HCT116 (cell line): ENCODE results near the gene RRM1. TPM values are rescaled to one million over a fixed set of nuclear protein-coding genes. Genes with fewer than 3 reads are reported as not detected.

Experiments used
- ATAC-seq: fragments of 200-7000 bp; cut with Tn5 transposase; 2 replicates; pipeline ENCODE4 v1.9.1; 2020; ENCODE audit warnings: mild to moderate bottlenecking, moderate library complexity
- BruUV-seq: library from RNA; stranded (reverse); fragments of 400-500 nt; replicated peaks from 2 replicates; lab custom pipeline; 2021; lab: Mats Ljungman, UMichigan
- CTCF ChIA-PET: fragments of 300-600 bp; sonication (Branson Sonifier 250); formaldehyde crosslinking; loops from one replicate; lab custom pipeline; 2021; ENCODE audit warnings: antibody characterized with exemption; lab: Charles Lee
- POLR2A ChIA-PET: fragments of 300-600, 350-600 bp; sonication (Branson Sonifier 250); formaldehyde crosslinking; loops from one replicate; lab custom pipeline; 2021; ENCODE audit warnings: antibody characterized with exemption; lab: Charles Lee
- RAD21 ChIA-PET, 2 experiments: fragments of 300-600 bp; sonication (Branson Sonifier 250); formaldehyde crosslinking; loops; one replicate each; lab custom pipeline; 2023; ENCODE audit warnings: low total read pairs in 2 of 2; ENCODE audit not compliant: uncharacterized antibody in 2 of 2, unreplicated experiment in 2 of 2, low non-redundant PET in 1 of 2; lab: Charles Lee
- DNase-seq: peaks from one replicate; pipeline ENCODE4 v3.0.0-alpha.2; 2010; ENCODE audit warnings: low read depth, low spot score
- H2AFZ ChIP-seq: fragments of 200-600 bp; shearing (Covaris generic), sonication (generic); 2 replicates; pipeline ENCODE4 v1.6.1; 2017; ENCODE audit warnings: low read depth, mixed run types, mixed read lengths, antibody characterized with exemption, low read length; ENCODE audit not compliant: poor library complexity, severe bottlenecking
- H3K27ac ChIP-seq: 2 replicates; pipeline ENCODE4 v1.5.1; 2012; ENCODE audit warnings: low read depth, low read length
- H3K27me3 ChIP-seq: fragments of 200-600 bp; sonication (generic); 2 replicates; pipeline ENCODE4 v1.6.1; 2016; ENCODE audit warnings: mixed run types, low read length, mixed read lengths; ENCODE audit not compliant: insufficient read depth
- H3K36me3 ChIP-seq, 2 experiments: fragments of 200-500 bp in 1 of 2; fragments of 200-600 bp in 1 of 2; sonication (Bioruptor generic) in 1 of 2; sonication (generic) in 1 of 2; 2 replicates each; pipeline versions ENCODE4 v1.5.1 to v1.6.1; 2014 to 2016; ENCODE audit warnings: low read length in 2 of 2, inconsistent platforms in 1 of 2, mixed read lengths in 1 of 2, mixed run types in 1 of 2; ENCODE audit not compliant: insufficient read depth in 2 of 2, control insufficient read depth in 1 of 2
- H3K4me1 ChIP-seq, 2 experiments: fragments of 200-600 bp in 1 of 2; sonication (generic) in 1 of 2; 2 replicates each; pipeline versions ENCODE4 v1.5.1 to v1.6.1; 2012 to 2017; ENCODE audit warnings: low read length in 2 of 2, inconsistent platforms in 1 of 2, mild to moderate bottlenecking in 1 of 2, mixed read lengths in 1 of 2, mixed run types in 1 of 2, moderate library complexity in 1 of 2; ENCODE audit not compliant: insufficient read depth in 2 of 2, control insufficient read depth in 1 of 2
- H3K4me2 ChIP-seq: fragments of 200-600 bp; sonication (generic); 2 replicates; pipeline ENCODE4 v1.6.1; 2017; ENCODE audit warnings: mixed run types, low read length, mixed read lengths
- H3K4me3 ChIP-seq, 2 experiments: fragments of 200-600 bp in 1 of 2; sonication (generic) in 1 of 2; replicated peaks in 1 of 2; 2 replicates each; pipeline ENCODE4 v1.5.1; 2011 to 2016; ENCODE audit warnings: low read length in 2 of 2, control low read depth in 1 of 2, low read depth in 1 of 2, mild to moderate bottlenecking in 1 of 2, mixed read lengths in 1 of 2, mixed run types in 1 of 2
- H3K79me2 ChIP-seq: fragments of 200-600 bp; sonication (generic); 2 replicates; pipeline ENCODE4 v1.6.1; 2017; ENCODE audit warnings: mild to moderate bottlenecking, mixed run types, low read length, moderate library complexity, mixed read lengths; ENCODE audit not compliant: insufficient read depth
- H3K9ac ChIP-seq: fragments of 200-600 bp; sonication (generic); 2 replicates; pipeline ENCODE4 v1.6.1; 2016; ENCODE audit warnings: low read length, mixed read lengths
- H3K9me2 ChIP-seq: fragments of 200-600 bp; sonication (generic), shearing (Covaris generic); 2 replicates; pipeline ENCODE4 v1.6.1; 2017; ENCODE audit warnings: mixed run types, mild to moderate bottlenecking, moderate library complexity; ENCODE audit not compliant: insufficient read depth
- H3K9me3 ChIP-seq, 2 experiments: fragments of 200-500 bp in 1 of 2; fragments of 200-600 bp in 1 of 2; sonication (Bioruptor generic) in 1 of 2; sonication (generic) in 1 of 2; 2 replicates each; pipeline ENCODE4 v1.6.1; 2014 to 2017; ENCODE audit warnings: low read length in 2 of 2, mixed read lengths in 2 of 2, inconsistent platforms in 1 of 2, low read depth in 1 of 2, mild to moderate bottlenecking in 1 of 2, mixed run types in 1 of 2, moderate library complexity in 1 of 2; ENCODE audit not compliant: control insufficient read depth in 1 of 2, insufficient read depth in 1 of 2
- H4K20me1 ChIP-seq: fragments of 200-600 bp; sonication (generic), shearing (Covaris generic); 2 replicates; pipeline ENCODE4 v1.6.1; 2017; ENCODE audit warnings: mixed run types, mild to moderate bottlenecking, moderate library complexity; ENCODE audit not compliant: insufficient read depth
- CBX3 ChIP-seq: IDR thresholded peaks from 2 replicates; pipeline ENCODE4 v1.6.1; 2012; ENCODE audit warnings: low read depth
- CEBPB ChIP-seq: IDR thresholded peaks from 2 replicates; pipeline ENCODE4 v1.6.1; 2012; ENCODE audit warnings: low read depth
- EZH2 ChIP-seq: fragments of 200-600 bp; sonication (generic); IDR thresholded peaks from 2 replicates; pipeline ENCODE4 v1.6.1; 2017; ENCODE audit warnings: antibody characterized with exemption, mixed run types
- JUND ChIP-seq: IDR thresholded peaks from 2 replicates; pipeline ENCODE4 v1.6.1; 2012
- RAD21 ChIP-seq: IDR thresholded peaks from 2 replicates; pipeline ENCODE4 v1.6.1; 2012; ENCODE audit warnings: low read depth, mild to moderate bottlenecking
- TCF7L2 ChIP-seq: IDR thresholded peaks from 2 replicates; pipeline ENCODE4 v1.7.0; 2011; ENCODE audit warnings: borderline replicate concordance, inconsistent platforms; ENCODE audit not compliant: insufficient read depth, insufficient read length; ENCODE audit errors: extremely low read depth
- YY1 ChIP-seq: IDR thresholded peaks from 2 replicates; pipeline ENCODE4 v1.6.1; 2011; ENCODE audit warnings: low read length, low read depth, moderate library complexity, mild to moderate bottlenecking; ENCODE audit not compliant: insufficient replicate concordance; ENCODE audit errors: extremely low read depth
- ZFX ChIP-seq: fragments of 450-650 bp; IDR thresholded peaks from 2 replicates; pipeline ENCODE4 v1.6.1; 2017
- intact Hi-C: fragments of 100-400 bp; cut with micrococcal nuclease; formaldehyde crosslinking; loops from 2 replicates; pipeline ENCODE4 v1.10.0; 2022
- total RNA-seq: library from RNA; stranded (reverse); gene quantifications from one replicate; pipeline ENCODE4 v1.2.1, GENCODE V29; 2021; ENCODE audit not compliant: unreplicated experiment
- TF ChIP-seq, protein P1 (sequence below), 3 experiments: fragments of 200-600 bp in 1 of 3; sonication (generic) in 1 of 3; IDR thresholded peaks in 2 of 3; conservative IDR thresholded peaks in 1 of 3; 2 replicates each; pipeline ENCODE4 v1.5.1; 2012 to 2017; ENCODE audit warnings: low read depth in 2 of 3, low read length in 2 of 3, antibody characterized with exemption in 1 of 3, borderline replicate concordance in 1 of 3, control low read depth in 1 of 3, mild to moderate bottlenecking in 1 of 3, mixed read lengths in 1 of 3, mixed run types in 1 of 3, moderate library complexity in 1 of 3; ENCODE audit not compliant: insufficient read depth in 1 of 3

Gene RRM1
- total RNA-seq, 1 experiment from 2014 or later: 134 TPM

GRCh38 chr11:4074266-4074665 lies 20.3 kb upstream of the RRM1 start (continued):
- TF ChIP-seq TCF7L2 (no peak), ZFX (no peak)

DNA sequence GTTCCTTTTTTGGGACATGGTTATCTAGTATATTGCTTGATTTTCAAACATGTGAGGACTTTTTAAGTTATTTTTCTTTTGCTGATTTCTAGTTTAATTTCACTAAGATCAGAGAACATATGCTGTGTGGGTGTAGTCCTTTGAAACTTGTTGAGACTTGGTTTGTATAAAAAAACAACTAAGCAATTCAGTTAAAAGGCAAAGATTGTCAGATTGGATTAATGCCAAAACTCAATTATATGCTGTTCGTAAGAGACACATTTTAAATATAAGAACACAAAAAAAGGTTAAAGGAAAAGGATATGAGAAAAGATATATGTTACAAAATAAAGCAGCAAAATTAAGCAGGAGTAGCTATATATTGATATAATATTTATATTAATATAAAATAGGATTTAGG lies 17.8 kb upstream of the RRM1 start:
- ATAC-seq (no peak), DNase-seq (no peak)
- H3K4me1 ChIP-seq: no peaks in the 10 kb centered on the region
- no peak overlapping the region for H3K27ac ChIP-seq
- no peaks in the 10 kb centered on the region for H3K9me3 ChIP-seq
- H3K27me3 ChIP-seq: no peaks in the 10 kb centered on the region
- H3K4me2 ChIP-seq: no peak overlapping the region
- H3K9me2 ChIP-seq: no peaks in the 10 kb centered on the region
- BruUV-seq: no TSS peak
- H4K20me1 ChIP-seq: no peaks in the 10 kb centered on the region
- no peaks in the 10 kb centered on the region for H3K36me3 ChIP-seq
- TF ChIP-seq TCF7L2 (no peak), RAD21 (no peak), YY1 (no peak), CBX3 (no peak), EZH2 (no peak), JUND (no peak), ZFX (no peak), CEBPB (no peak)
- TF ChIP-seq, protein P1, sequence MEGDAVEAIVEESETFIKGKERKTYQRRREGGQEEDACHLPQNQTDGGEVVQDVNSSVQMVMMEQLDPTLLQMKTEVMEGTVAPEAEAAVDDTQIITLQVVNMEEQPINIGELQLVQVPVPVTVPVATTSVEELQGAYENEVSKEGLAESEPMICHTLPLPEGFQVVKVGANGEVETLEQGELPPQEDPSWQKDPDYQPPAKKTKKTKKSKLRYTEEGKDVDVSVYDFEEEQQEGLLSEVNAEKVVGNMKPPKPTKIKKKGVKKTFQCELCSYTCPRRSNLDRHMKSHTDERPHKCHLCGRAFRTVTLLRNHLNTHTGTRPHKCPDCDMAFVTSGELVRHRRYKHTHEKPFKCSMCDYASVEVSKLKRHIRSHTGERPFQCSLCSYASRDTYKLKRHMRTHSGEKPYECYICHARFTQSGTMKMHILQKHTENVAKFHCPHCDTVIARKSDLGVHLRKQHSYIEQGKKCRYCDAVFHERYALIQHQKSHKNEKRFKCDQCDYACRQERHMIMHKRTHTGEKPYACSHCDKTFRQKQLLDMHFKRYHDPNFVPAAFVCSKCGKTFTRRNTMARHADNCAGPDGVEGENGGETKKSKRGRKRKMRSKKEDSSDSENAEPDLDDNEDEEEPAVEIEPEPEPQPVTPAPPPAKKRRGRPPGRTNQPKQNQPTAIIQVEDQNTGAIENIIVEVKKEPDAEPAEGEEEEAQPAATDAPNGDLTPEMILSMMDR (IDR thresholded peaks at IDR 0.05 in 2 of 3, conservative IDR thresholded peaks at IDR 0.05 in 1 of 3; ENCODE audit: borderline replicate concordance in 1 of 3, insufficient read depth in 1 of 3, low read depth in 2 of 3, low read length in 2 of 3): no peak
- ChIA-PET CTCF (no interaction called here), RAD21 (no interaction called here), POLR2A (no interaction called here)
- no peaks in the 10 kb centered on the region for H3K79me2 ChIP-seq
- H3K4me3 ChIP-seq: no peak overlapping the region
- no peak overlapping the region for H2AFZ ChIP-seq
- H3K9ac ChIP-seq: no peak overlapping the region
- intact Hi-C loops: no loop called here
